GM12878 (cell line): ENCODE results near the gene PERM1. TPM values are rescaled to one million over a fixed set of nuclear protein-coding genes. Genes with fewer than 3 reads are reported as not detected.

Experiments
- ATAC-seq: fragments of 200-7000 bp; cut with Tn5 transposase; 3 replicates; pipeline ENCODE4 v1.9.1; 2020; ENCODE audit warnings: mild to moderate bottlenecking, moderate library complexity
- BruUV-seq: library from RNA; stranded (reverse); fragments of 400-500 nt; replicated peaks from 2 replicates; lab custom pipeline; 2021; lab: Mats Ljungman, UMichigan
- CTCF ChIA-PET: fragments of 300-600 bp; sonication (Branson Sonifier 250); formaldehyde crosslinking; extraction: SDS; loops from one replicate; lab custom pipeline; 2021; ENCODE audit warnings: inconsistent platforms; lab: Yijun Ruan, JAX
- POLR2A ChIA-PET: fragments of 350-600 bp; formaldehyde crosslinking; extraction: SDS; loops from one replicate; lab custom pipeline; 2021; ENCODE audit warnings: inconsistent platforms; lab: Charles Lee
- RAD21 ChIA-PET: fragments of 300-600 bp; sonication (Branson Sonifier 250); formaldehyde crosslinking; loops from one replicate; lab custom pipeline; 2023; ENCODE audit warnings: antibody characterized with exemption; ENCODE audit not compliant: unreplicated experiment; lab: Charles Lee
- SMC1A ChIA-PET: fragments of 300-600 bp; sonication (Branson Sonifier 250); formaldehyde crosslinking; loops from one replicate; lab custom pipeline; 2023; ENCODE audit not compliant: unreplicated experiment, uncharacterized antibody; lab: Charles Lee
- DNase-seq: peaks from one replicate; pipeline ENCODE4 v3.0.0-alpha.2; 2011; ENCODE audit warnings: low read depth, low spot score
- FAIRE-seq: peaks from 3 replicates; lab custom pipeline; 2011; peaks lifted over from hg19 to GRCh38; lab: Jason Lieb, UNC
- H2AFZ ChIP-seq: 2 replicates; pipeline ENCODE4 v1.6.0; 2011; ENCODE audit warnings: low read depth, low read length, control low read depth; ENCODE audit not compliant: control insufficient read depth
- H3K27ac ChIP-seq: 2 replicates; pipeline ENCODE4 v1.5.1; 2011; ENCODE audit warnings: control low read depth; ENCODE audit not compliant: control insufficient read depth, insufficient read depth
- H3K27me3 ChIP-seq, 2 experiments: replicated peaks in 1 of 2; 2 replicates each; pipeline versions ENCODE4 v1.6.0 to v1.6.1; 2011; ENCODE audit warnings: low read length in 1 of 2; ENCODE audit not compliant: control insufficient read depth in 2 of 2, insufficient read depth in 2 of 2
- H3K36me3 ChIP-seq, 2 experiments: 2 replicates each; pipeline ENCODE4 v1.5.1; 2011; ENCODE audit warnings: low read length in 1 of 2; ENCODE audit not compliant: control insufficient read depth in 2 of 2, insufficient read depth in 2 of 2
- H3K4me1 ChIP-seq: 2 replicates; pipeline ENCODE4 v1.6.1; 2011; ENCODE audit warnings: mild to moderate bottlenecking, low read length, moderate library complexity, mixed read lengths; ENCODE audit not compliant: control insufficient read depth, insufficient read depth
- H3K4me2 ChIP-seq: 2 replicates; pipeline ENCODE4 v1.6.0; 2011; ENCODE audit warnings: control low read depth; ENCODE audit not compliant: control insufficient read depth, insufficient read depth
- H3K4me3 ChIP-seq: fragments of 200-600 bp; sonication (generic); 2 replicates; pipeline ENCODE4 v1.5.1; 2016
- H3K79me2 ChIP-seq: 2 replicates; pipeline ENCODE4 v1.6.0; 2011; ENCODE audit warnings: low read length; ENCODE audit not compliant: control insufficient read depth, insufficient read depth
- H3K9ac ChIP-seq: 2 replicates; pipeline ENCODE4 v1.8.0; 2011; ENCODE audit warnings: low read length, control low read depth, mixed read lengths; ENCODE audit not compliant: control insufficient read depth, insufficient read depth
- H3K9me3 ChIP-seq: replicated peaks from 3 replicates; pipeline ENCODE4 v1.5.1; 2011; ENCODE audit warnings: mild to moderate bottlenecking, low read length; ENCODE audit not compliant: control insufficient read depth, insufficient read depth
- H4K20me1 ChIP-seq: 2 replicates; pipeline ENCODE4 v1.6.0; 2011; ENCODE audit not compliant: control insufficient read depth, insufficient read depth
- BCL11A ChIP-seq: IDR thresholded peaks from 2 replicates; pipeline ENCODE4 v1.6.1; 2011; ENCODE audit warnings: low read depth, low read length
- BRCA1 ChIP-seq: IDR thresholded peaks from 2 replicates; pipeline ENCODE4 v1.6.1; 2011; ENCODE audit warnings: low read depth, low read length, improper control_type of control experiment
- CBFB ChIP-seq: IDR thresholded peaks from 2 replicates; pipeline ENCODE4 v1.6.1; 2016; ENCODE audit warnings: antibody characterized with exemption, low read depth
- CREB1 ChIP-seq: IDR thresholded peaks from 2 replicates; pipeline ENCODE4 v1.6.1; 2012; ENCODE audit warnings: low read depth, mild to moderate bottlenecking, inconsistent platforms
- EZH2 ChIP-seq: IDR thresholded peaks from 2 replicates; pipeline ENCODE4 v1.6.1; 2012; ENCODE audit warnings: low read depth, mild to moderate bottlenecking, control low read depth, inconsistent platforms, low read length, borderline replicate concordance; ENCODE audit not compliant: control insufficient read depth
- JUNB ChIP-seq: IDR thresholded peaks from 2 replicates; pipeline ENCODE4 v1.6.1; 2016; ENCODE audit warnings: antibody characterized with exemption, mild to moderate bottlenecking
- NR2C2 ChIP-seq: IDR thresholded peaks from 2 replicates; pipeline ENCODE4 v1.6.1; 2011; ENCODE audit warnings: borderline replicate concordance, low read depth; ENCODE audit not compliant: control insufficient read depth, insufficient read length
- RAD21 ChIP-seq: IDR thresholded peaks from 2 replicates; pipeline ENCODE4 v1.6.1; 2011; ENCODE audit warnings: mild to moderate bottlenecking, low read depth, low read length, moderate library complexity; ENCODE audit not compliant: insufficient read depth
- TBL1XR1 ChIP-seq: IDR thresholded peaks from 2 replicates; pipeline ENCODE4 v1.6.1; 2012; ENCODE audit warnings: low read depth, low read length, improper control_type of control experiment
- WGBS: methylation state at CpG from one replicate; pipeline ENCODE4 v1.1.6; 2016; ENCODE audit warnings: low lambda C conversion rate; ENCODE audit not compliant: insufficient replicate concordance, insufficient coverage; ENCODE audit errors: missing lambda C conversion rate; 5-methylcytosine and 5-hydroxymethylcytosine counted together
- in situ Hi-C: fragments of 300-500 bp; cut with MboI; formaldehyde crosslinking; loops from 9 replicates; pipeline ENCODE4 v1.14.3; 2018; ENCODE audit warnings: mixed read lengths
- intact Hi-C: fragments of 100-400 bp; cut with micrococcal nuclease; formaldehyde crosslinking; loops from one replicate; pipeline ENCODE4 v1.14.2; 2022; ENCODE audit not compliant: unreplicated experiment
- polyA plus RNA-seq, 11 experiments: library from polyadenylated mRNA; depleted of rRNA in 4 of 11; unstranded in 6 of 11; stranded (reverse) in 5 of 11; fragments of >200 nt; fragmentation: Nextera tagmentation in 4 of 11; fragmentation: Illumina TruSeq in 1 of 11; extraction: Ambion mirVana in 4 of 11; extraction: Trizol in 1 of 11; gene quantifications; 1 replicate in 1 of 11; 2 replicates in 10 of 11; pipeline versions ENCODE4 v1.2.1 to v1.2.3, GENCODE V29; 2011 to 2016; ENCODE audit warnings: inconsistent platforms in 2 of 11, missing spikeins in 2 of 11, low read depth in 1 of 11
- total RNA-seq, 4 experiments: library from RNA; depleted of rRNA in 3 of 4; stranded (reverse); fragments of >200 nt in 3 of 4; fragmentation: Illumina TruSeq in 1 of 4; extraction: Trizol in 1 of 4; gene quantifications; 2 replicates each; pipeline versions ENCODE4 v1.2.1 to v1.2.3, GENCODE V29; 2013 to 2021
- TF ChIP-seq, protein P1 (sequence below): fragments of 450-650 bp; IDR thresholded peaks from 2 replicates; pipeline ENCODE4 v1.6.1; 2016; ENCODE audit warnings: mild to moderate bottlenecking

The PERM1 gene
- total and polyA plus RNA-seq, 10 of the 15 experiments (the other 5 are each of a cell fraction or from before 2014, with no cell fraction given): not detected

DNA sequence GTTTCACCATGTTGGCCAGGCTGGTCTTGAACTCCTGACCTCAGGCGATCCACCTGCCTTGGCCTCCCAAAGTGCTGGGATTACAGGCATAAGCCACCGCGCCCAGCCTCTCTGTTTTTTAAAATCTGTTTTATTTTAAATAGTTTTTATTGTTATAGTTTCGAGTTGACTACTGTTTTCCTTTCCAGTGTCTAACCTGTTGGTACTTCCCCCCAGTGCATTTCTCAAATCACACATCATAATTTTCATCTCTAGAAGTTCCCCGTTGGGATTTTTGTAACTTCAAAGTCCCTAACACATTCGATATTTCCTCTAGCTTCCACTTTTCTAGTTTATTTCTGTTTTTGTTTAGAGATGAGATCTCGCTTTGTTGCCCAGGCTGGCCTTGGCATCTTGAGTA is 10.5 kb upstream of the PERM1 start (continued):
- TF ChIP-seq BRCA1 (no peak), RAD21 (no peak), EZH2 (no peak), TBL1XR1 (no peak), BCL11A (no peak), CREB1 (no peak), JUNB (peak; percentile 71), CBFB (no peak)

DNA sequence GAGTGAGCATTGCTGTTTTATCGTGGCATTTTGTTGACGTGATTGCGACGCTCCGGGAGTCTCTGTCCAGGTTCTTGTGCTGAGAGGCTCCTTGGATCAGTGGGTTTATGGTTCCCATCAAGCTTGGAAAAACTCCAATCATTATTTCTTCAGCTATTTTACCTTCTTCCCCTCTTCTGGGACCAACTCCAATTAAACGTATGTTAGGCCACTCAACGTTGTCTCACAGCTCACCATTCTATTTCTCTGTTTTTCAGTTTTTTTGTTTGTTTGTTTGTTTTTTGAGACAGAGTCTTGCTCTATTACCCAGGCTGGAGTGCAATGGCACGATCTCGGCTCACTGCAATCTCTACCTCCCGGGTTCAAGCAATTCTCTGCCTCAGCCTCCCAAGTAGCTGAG is 10.0 kb upstream of the PERM1 start:
- H2AFZ ChIP-seq: no peak overlapping the region
- H3K27me3 ChIP-seq: no peaks in the 10 kb centered on the region
- H3K79me2 ChIP-seq: no peaks in the 10 kb centered on the region
- TF ChIP-seq, protein P1, sequence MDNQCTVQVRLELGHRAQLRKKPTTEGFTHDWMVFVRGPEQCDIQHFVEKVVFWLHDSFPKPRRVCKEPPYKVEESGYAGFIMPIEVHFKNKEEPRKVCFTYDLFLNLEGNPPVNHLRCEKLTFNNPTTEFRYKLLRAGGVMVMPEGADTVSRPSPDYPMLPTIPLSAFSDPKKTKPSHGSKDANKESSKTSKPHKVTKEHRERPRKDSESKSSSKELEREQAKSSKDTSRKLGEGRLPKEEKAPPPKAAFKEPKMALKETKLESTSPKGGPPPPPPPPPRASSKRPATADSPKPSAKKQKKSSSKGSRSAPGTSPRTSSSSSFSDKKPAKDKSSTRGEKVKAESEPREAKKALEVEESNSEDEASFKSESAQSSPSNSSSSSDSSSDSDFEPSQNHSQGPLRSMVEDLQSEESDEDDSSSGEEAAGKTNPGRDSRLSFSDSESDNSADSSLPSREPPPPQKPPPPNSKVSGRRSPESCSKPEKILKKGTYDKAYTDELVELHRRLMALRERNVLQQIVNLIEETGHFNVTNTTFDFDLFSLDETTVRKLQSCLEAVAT: peak; percentile 62; the same call in 1 of the 2 replicates
- no peak for TF ChIP-seq NR2C2
- SMC1A ChIA-PET: interaction anchor here (1.0 to 2.2 kb wide), 6 partner anchors 10 to 73 kb away, joined by 3 to 8 read pairs (median 4); partner anchors contain the start of gene ISG15
- POLR2A ChIA-PET: interaction anchor here (0.8 to 2.4 kb wide), 8 partner anchors 10 to 72 kb away, joined by 3 to 11 read pairs (median 4); partner anchors contain the start of gene ISG15
- CTCF ChIA-PET: interaction anchor here (1.0 to 4.7 kb wide), 8 partner anchors 8 to 72 kb away, joined by 3 to 34 read pairs (median 6); partner anchors contain the start of gene ISG15
- DNase-seq (no peak), ATAC-seq (no peak), FAIRE-seq (no peak)
- RAD21 ChIA-PET: interaction anchor here (0.6 to 1.7 kb wide), 7 partner anchors 9 to 86 kb away, joined by 3 to 7 read pairs (median 3); partner anchors contain the start of genes AGRN and ISG15
- no peaks in the 10 kb centered on the region for H3K36me3 ChIP-seq
- BruUV-seq: no TSS peak
- H3K4me3 ChIP-seq: no peak overlapping the region
- H3K4me2 ChIP-seq: no peak overlapping the region
- intact Hi-C loops: no loop called here
- no peaks in the 10 kb centered on the region for H4K20me1 ChIP-seq
- H3K4me1 ChIP-seq: peaks cover 20% of the 10 kb centered on the region
- H3K9me3 ChIP-seq: peaks cover 3% of the 10 kb centered on the region; the same call in 2 of the 3 replicates
- in situ Hi-C loops: no loop called here
- no peak overlapping the region for H3K27ac ChIP-seq
- no peak overlapping the region for H3K9ac ChIP-seq
- 80% methylated on average over 10 of the region's 10 CpGs for WGBS
